ENCODE data around the gene DLX2. TPM values are rescaled to one million over a fixed set of nuclear protein-coding genes. Genes with fewer than 3 reads are reported as not detected.

The DLX2 gene
- total RNA-seq, 1 donor from 2014 or later = 0.27 TPM

DNA sequence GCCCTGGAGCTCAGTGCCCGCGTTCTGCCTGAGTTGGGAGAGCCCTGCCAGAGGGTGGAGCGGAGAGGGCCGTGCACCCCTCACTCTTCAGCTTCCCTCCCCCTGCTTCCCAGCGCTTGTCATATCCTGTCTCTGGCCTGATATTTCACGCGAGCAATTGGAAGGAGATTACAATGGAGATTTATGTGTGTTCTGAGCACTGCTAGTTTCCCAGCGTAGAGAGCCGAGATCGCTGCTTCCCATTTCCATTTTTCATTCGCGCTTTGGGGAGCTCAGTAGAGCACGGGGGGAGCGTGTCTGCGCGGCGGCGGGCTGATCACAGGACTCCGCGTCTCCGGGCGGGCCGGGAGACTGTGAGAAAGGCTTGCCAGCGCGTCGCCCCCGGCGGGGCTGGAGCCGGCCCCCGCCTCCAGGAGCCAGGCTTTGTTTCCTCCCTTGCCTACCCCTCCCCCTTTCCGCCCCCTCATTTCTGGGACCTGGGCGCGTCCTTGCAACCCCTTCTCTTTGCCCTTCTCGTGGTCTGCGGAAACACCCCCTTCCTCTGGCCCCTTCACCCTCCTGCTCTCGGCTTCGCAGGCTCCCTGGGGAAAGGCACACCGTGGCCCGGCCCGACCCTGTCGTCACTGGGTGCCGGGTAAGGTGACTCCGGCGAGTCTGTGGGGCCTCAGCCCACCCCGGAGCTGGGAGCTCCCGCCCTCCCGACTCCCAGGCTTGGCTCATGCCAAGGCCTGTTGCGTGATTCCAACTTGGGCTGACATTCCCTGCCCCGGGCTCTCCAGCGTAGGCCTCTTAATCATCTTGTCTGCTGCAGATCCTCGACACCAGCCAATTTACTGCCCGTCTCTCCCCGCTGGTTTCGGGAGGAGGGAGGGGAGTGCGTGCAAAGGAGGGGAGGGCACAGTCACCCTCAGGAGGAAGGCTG lies 5.8 kb downstream of the DLX2 start:
- intact Hi-C loops (cut with DNase I) = no loop called here
- peak; percentile 56 for DNase-seq (ENCODE audit: low spot score)
- no peak for ATAC-seq

DNA sequence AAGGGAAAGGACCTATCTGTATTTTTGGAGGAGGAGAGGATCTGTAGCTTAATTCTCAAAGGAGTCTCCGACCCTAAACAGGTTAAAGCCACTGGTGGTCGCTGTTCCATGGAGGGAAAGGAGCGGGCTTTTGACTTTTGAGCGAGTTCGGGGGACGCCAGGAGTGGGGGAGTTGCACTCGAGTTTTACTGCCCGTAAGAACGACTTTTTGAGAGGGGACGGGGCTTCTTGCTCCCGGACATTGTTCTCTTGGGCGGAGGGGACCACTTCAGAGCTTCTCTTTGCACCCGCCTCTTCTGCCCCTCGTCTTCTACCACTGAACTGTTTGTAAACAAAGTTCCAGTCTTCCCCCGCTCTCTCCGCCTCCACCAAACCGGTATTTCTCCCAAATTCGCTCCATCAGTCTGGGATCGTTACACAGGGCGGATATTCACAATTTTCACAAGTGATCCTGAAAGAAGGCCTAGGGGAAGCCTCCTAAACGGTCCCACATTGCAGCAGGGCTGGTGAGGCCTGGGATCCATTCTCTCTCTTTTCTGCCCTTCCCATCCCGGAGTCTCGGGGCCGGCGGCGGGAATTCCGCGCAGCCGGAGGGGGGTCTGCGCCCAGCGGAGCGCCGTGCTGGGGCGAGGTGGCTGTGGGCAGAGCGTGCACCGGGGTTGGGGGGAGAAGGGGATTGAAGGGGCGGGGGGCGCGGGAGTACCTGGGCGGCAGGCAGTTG lies 6.6 kb downstream of the DLX2 start:
- no peak for ATAC-seq
- no peak for DNase-seq (ENCODE audit: low spot score)
- intact Hi-C loops (cut with DNase I) = no loop called here

DNA sequence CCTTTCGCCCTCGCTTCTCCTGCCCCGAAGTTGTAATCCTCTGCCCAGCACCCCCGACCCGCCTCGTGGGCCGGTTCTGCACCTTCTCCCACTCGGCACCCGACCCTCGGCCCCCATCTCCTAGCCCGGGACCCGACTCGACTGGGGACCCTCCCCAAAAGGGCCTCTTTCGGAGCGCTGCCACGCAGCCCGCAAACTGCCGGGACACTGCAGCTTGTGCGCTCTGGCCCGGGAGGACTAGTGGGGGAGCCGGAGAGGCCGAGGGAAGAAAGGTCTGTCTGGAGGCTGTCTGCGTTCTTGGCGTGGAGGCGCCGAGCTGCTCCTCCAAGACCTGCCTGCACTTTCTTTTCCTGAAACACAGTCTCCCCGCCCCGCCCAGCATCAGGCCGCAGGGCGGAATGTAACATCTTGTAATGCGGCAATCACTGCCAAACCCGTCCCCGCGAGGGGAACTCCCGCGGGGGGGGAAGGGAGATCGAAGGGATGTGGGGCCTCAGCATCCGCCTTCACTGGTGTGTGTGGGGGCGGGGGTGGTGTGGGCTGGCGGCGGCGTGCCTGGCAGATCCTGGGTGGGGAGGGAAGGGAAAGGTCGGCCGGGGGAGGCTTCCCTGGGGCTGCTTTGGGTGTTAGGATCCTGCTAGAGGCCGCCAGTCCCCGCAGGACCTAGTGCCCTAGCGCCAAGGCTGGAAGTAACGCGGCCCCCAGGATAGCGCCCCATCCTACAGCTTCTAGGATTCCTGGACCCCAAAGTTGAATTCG lies 7.4 kb downstream of the DLX2 start:
- peak; percentile 43 for ATAC-seq
- peak; percentile 67 for DNase-seq (ENCODE audit: low spot score)
- intact Hi-C loops (cut with DNase I) = no loop called here

DNA sequence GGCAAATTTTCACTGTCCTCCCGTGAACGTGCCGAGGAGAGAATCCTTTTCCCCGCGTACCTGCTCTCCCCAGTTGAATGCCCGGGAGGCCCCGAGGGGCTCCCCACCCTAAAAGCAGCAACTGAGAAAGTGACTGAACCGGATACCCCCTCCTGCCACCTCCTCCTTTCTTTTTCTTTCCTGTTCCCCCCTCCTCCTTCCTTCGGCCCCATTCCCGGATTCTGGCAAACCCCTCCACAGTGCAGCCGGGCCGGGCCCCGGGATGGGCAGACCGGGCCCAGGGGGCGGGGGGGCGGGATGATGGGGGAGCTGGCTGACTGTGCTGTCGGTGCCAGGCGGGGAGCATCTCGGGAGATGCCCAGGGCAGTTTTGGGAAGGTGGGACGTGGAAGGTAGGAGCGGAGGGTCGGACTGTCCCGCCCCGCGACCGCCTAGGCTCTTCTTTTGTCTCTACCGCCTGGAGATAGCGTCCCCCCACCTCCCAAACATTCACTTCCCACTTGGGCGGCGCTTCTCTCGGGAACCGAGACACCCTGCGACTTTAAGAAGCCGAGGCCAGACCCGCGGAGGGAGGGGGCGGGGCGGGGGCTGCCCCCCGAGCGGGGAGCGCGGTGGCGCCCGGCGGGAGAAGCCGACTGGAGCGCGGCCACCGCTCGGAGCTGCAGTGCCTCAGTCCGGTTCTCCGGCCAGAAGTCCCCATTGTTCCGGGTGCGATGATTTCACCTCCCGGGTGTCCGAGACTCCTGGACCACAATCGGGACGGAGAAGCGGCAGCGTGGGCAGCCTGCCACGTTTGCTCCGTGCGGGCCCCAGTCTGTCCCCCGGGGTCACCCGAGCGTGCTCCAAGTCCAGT lies 8.2 kb downstream of the DLX2 start:
- peak; percentile 61 for DNase-seq (ENCODE audit: low spot score)
- intact Hi-C loops (cut with DNase I) = no loop called here
- ATAC-seq = peak; percentile 6

DNA sequence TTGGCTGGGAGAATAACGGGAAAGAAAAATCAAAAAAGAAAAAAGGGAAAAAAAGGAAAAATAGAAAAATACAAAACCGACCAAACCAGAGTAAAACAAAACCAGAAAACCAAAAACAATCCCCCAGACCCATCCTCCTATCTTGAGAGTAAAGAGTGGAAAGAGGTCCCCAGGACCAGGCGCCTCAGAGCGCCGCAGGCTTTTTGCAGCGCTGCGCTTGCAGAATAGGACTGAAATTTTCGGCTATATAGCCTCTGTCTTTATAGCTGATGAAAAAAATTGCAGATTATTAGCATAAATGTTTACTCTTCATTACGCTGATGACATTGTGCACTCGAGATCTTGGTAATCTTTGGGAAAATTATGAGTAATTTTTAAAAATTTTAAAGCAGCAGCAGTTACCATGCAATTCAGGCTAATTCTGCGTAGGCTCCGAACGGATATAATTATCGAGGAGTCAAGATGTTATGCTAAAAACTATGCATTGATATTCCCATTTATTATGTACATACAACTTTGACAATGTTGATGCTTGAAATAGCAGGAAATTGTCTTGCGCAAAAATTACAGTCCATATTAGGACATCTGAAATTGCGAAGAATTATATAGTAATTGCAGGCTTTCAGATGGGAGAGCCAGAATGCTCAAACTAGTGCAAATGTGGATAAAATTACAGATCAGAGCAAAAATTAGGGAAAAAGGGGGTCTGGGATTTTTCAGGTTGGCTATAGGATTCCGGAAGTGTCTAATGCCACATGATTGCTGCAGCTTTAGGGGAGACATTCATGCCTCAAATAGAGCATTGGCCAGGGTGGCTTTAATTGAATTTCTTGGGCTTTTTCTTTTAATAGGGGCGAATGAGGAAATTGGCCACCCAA lies 9.0 kb downstream of the DLX2 start:
- no peak for DNase-seq (ENCODE audit: low spot score)
- no peak for ATAC-seq
- intact Hi-C loops (cut with DNase I) = no loop called here

DNA sequence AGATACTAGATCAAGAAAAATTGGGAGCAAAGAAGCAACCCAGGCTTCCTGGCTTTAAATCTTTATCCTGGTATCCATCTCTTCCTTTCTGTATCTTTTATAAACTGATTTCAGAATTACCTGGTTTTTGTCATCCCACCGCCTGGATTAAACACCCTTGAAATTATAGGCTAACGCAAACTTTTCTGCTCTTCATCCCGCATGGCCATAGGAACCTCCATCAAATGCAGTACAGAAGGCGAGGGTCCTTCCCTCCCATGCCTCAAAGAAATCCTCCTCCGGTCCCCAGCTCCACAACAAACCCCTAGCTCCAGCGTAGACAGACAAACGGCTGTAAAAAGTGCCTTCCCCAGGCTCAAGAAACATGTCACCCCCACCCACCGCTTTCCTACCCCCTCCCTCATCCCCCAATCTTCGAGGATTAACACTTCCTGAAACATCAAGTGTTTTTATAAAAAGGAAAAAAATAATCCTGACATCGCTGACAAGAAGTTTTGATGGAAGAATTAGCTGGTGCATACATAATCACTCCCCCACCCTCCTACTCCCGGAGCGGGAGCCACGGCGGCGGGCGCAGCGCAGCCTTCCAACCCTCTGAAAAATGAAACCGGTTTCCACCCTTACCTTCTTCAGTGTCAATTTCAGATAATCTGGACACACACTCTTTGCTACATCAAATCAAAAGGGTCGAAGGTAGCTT lies 9.8 kb downstream of the DLX2 start:
- no peak for DNase-seq (ENCODE audit: low spot score)
- no peak for ATAC-seq

DNA sequence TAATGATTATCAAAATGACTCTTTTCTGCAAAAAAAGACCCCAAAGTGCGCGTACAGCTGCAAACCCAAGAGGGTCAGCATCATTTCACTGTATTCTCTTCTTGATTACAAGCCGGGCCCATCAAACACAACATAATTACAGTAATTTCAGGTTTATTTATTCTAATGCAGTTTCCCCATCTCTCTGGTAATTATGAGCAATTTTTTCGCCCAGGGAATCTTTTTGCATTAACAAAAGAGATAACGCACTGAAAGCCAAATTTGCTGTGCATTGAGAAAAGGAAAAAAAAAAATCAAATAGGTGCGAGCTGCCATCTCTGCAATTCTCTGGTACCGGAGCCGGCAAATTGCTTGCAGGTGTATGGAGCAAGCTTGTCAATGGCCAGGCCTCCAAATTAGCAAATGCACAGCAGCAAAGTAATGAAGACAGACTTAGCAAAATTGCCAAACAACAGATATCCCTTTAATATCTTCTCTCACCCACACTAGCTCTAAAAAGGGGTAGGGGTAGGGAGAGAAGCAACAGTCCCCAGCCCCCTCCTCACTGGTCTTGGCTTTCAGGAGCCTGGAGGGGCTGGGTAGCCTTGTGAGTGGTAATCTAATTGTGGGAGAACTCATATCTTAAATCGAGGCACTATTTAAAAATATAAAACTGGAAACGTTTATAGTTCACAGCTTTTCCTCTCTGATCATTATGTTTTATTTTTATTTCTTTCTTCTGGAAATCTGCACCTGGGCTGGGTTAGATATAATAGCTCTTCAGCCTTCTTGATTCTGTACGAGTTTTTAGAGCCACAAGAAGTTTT lies 10.7 kb downstream of the DLX2 start:
- intact Hi-C loops (cut with DNase I) = no loop called here
- DNase-seq (ENCODE audit: low spot score) = no peak
- ATAC-seq = no peak

More for the DNA sequence above, 9.8 kb downstream of the DLX2 start:
- intact Hi-C loops (cut with DNase I) = no loop called here

DNA sequence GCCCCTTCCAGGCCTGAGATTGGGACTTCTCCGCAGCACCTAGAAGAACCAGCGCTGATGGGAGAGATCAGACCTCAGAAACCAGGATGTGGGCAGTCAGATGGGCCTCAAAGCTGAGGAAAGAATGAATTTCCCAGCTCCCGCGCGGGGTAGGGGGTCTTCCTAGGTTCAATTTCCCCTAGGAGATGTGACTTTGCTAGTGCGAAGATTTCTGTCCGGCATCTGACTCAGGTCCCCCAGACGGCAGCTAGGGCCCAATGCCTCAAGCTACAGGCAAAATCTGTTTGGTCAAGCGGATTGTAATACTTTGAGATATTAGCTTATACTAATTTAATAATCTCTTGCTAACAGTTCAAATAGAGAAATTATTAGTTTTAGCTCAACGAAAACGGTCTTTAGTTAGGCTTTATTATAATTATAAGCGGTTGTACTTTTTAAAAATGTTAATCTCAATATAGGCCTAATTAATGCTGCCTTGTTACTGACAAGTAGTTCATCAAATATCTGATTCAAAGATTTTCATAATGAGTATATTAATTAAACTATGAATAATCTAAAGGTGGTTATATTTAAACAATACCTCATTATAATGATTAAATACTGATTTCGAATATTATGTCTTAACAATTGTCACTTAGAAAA lies 11.6 kb downstream of the DLX2 start:
- ATAC-seq (no peak), DNase-seq (ENCODE audit: low spot score) (no peak)
- intact Hi-C loops (cut with DNase I) = no loop called here

DNA sequence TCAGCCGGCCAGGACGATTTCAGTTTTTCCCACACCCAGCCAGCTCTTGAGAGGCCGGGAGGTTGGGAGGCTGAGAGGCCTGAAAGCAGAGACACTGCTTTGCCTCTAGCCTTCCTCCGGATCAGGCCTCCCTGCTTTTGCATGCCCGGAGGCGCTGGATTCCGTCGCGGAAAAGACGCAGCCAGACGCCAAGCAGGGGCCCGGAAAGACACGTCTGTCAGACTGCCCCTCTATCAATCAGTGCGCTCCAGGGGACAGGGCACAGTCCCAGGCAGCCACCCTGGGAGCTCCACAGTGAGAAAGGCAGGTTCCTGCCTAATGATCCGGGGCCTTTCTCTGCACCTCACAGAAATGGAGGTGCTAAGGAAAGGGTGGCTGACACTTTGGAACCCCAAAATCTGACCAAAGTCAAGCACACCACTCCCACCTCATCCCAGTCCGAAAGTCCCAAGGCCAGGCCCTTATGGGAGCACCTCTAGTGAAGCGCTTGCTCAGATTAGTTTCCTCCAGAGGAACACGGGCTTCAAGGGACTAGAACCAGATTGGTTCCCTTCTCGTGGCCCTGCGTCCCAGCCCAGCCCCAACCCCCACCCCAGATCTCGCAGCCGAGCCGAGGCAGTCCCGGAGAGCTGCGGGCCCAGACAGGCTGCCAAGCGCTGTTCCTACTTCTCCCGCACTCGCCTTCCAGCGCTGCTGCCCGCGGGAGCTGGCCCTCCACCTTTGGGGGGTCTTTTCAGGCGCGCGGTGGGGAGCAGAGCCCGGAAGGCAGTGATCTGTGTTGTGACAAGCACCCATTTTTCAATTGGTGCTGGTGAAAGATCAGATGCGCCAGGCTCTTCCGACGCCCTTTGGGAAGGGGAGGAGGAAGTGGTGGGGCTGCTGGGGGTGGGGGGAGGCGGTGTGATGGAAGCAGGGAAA lies 12.4 kb downstream of the DLX2 start:
- intact Hi-C loops (cut with DNase I) = no loop called here
- DNase-seq (ENCODE audit: low spot score) (no peak), ATAC-seq (no peak)

DNA sequence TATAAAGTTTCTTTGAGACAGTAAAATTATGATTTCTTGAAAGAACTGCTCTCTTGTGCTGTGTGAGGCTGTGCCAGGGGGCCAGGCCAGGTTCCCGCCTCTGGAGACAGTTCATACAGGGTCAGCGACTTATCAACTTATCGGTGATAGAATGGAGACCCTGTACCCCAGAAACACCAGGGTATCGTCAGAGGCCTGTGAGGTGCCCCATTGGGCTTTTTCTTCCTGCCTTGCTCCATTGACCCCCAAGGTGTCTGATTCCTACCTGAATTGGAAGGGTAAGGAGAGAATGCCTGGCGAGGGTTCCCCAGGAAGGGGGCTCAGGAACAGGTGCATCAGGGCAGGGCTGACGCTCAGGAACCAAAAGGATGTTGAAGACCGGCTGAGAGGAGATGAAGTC lies 13.1 kb downstream of the DLX2 start:
- no peak for ATAC-seq
- DNase-seq (ENCODE audit: low spot score) = no peak
- intact Hi-C loops (cut with DNase I) = no loop called here

DNA sequence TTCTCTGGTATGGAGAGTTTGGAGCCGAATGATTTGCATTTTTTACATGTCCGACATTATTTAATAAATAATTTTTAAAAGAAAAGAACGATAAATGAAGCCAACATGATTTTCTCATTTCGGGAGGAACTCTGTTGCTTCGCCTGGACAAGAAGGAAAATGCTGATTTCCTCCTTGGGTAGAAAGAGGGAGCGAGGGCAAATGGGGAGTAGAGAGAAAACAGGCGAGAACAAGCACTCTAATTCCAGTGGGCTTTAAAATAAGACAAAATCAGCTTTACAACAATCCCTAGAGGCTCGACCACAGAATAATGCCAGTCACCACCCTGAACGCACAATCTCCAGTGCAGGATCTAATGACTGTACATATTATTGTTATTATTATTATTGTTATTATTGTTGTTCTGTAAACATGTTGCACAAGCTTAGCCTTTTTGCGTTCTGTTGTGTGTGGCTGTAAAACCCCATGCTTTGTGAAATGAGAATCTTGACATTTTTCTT lies 13.6 kb downstream of the DLX2 start:
- intact Hi-C loops (cut with DNase I) = no loop called here
- ATAC-seq (no peak), DNase-seq (ENCODE audit: low spot score) (no peak)

DNA sequence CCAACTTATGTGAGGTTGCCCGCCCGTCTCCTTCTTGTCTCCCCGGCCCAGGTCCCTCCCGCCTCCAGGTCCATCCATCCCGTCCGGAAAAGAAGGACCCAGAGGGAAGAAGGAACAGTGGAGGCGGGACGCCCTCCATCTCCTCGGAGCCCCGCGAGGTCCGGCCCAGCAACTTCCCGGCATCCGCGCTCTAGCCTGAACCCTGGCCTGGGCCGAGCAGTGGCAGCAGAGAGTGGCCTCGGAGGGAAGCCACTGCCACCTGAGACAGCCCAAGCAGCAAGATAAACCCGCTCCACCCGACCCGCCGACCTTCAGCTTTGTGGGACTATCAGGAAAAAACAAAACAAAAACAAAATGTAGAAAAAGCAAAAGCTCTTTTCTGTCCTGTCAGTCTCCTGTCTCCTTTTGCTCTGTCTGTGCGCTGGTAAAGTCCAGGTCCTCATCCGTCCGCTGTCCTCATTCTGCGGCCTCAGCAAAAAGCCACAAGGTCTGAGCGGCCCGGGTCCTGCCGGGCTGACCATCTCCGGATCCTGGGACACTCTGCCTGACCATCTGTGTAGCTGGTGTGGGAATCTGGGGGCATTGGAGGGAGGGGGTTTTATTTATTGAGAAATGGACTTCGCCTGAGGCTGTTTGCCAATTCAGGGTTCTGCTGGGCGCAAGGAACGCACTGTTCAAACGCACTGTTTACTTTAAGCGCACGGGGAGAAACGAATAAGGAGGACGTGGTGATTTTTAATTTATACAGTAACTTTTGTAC lies 14.3 kb downstream of the DLX2 start:
- intact Hi-C loops (cut with DNase I) = no loop called here
- ATAC-seq = no peak
- DNase-seq (ENCODE audit: low spot score) = no peak

DNA sequence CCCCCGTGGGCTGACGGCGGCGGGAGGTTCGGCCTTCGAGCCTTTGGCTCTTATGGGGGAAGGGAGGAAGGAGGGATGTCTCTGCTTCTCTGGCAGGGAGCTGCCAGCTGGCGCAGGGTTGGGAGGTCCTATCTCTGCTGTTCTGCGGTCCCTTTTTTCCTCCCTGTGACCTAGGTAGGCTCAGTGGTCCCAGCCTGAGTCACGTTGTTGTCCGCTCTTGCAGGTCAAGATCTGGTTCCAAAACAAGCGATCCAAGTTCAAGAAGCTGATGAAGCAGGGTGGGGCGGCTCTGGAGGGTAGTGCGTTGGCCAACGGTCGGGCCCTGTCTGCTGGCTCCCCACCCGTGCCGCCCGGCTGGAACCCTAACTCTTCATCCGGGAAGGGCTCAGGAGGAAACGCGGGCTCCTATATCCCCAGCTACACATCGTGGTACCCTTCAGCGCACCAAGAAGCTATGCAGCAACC lies 14.9 kb downstream of the DLX2 start:
- intact Hi-C loops (cut with DNase I) = no loop called here
- ATAC-seq (no peak), DNase-seq (ENCODE audit: low spot score) (no peak)

DNA sequence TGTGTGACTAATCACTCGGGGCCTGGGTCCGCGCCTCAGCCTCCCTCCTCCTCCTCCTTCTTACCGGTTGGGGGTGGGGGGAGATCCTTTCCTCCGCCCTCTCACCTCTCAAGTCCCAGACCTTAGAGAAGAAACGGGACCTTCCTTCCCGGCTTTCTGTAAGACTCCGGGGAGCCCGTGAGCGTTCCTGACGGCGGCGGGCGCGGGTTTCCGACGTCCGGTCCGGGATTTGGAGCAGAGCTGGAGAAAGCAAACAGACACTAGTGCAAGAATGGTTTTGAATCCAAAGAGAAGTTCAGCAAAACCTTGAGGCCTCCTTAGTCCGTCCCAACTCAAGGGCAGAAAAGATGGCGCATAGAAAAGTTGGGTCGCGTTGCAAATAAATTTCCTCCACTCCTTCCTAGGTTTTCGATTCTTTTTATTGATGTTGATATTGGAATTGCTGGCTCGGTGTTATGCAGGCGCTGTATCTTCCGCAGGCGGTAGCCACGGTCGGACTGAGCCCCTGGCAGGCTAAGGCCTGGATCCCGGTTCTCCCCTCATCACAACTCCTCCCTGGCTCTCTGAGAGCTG lies 15.4 kb downstream of the DLX2 start:
- intact Hi-C loops (cut with DNase I) = no loop called here
- DNase-seq (ENCODE audit: low spot score) = peak; percentile 56
- no peak for ATAC-seq

All from sciatic nerve (tissue), 2 donors.